ENCODE data around the gene UBTD2. TPM values are rescaled to one million over a fixed set of nuclear protein-coding genes. Genes with fewer than 3 reads are reported as not detected.
"Not testable (repeated sequence)": the region's sequence is repeated elsewhere in the genome, so short reads cannot be mapped to it uniquely, and the experiment has no call there.

Gene UBTD2
- total RNA-seq, 1 donor from 2014 or later = 33.2 TPM

DNA sequence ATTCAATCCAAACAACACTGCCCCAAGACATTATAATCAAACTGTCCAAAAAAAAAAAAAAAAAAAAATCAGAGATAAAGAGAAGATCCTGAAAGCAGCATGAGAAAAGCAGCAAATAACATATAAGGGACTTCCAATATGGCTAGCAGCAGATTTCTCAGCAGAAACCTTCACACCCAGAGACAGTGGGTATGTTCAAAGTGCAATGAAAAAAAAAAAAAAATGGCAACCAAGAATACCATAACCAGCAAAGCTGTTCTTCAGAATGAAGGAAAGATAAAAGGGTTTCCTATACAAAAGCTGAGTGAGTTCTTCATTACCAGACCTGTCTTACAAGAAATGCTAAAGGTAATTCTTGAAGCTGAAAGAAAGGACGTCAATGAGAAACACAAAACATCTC is 32.1 kb downstream of the UBTD2 start:
- no peak for DNase-seq (ENCODE audit: low spot score)

DNA sequence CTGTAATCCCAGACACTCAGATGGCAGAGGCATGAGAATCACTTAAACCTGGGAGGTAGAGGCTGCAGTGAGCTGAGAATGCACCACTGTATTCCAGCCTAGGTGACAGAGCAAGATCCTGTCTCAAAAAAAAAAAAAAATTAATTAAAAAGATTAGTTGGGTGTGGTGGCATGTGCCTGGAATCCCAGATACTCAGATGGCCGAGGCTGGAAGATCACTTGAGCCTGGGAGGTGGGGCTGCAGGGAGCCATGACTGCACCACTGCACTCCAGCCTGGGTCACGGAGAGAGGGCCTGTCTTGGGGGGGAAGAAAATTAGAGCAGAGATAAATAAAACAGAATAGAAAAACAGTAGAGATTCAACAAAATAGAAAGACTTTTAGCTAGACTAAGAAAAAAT is 34.9 kb downstream of the UBTD2 start:
- no peak for DNase-seq (ENCODE audit: low spot score)

DNA sequence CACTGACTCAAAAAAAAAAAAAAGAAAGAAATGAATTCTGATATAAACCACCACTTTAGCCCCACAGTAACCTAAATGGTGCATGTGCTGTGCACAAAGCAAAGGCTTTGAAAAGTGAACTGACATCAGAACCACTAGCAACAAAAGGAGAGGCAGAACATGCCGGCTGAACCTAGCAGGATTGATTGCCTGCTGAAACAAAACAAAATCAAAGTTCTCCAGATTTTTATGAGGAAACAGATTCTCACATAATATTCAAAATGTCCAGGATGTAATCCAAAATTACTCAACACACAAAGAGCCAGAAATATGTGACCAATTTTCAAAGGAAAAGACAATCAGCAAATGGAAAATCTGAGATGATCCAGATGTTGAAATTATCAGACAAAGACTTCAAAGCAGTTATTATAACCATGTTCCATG is 37.9 kb downstream of the UBTD2 start:
- DNase-seq (ENCODE audit: low spot score) = no peak

DNA sequence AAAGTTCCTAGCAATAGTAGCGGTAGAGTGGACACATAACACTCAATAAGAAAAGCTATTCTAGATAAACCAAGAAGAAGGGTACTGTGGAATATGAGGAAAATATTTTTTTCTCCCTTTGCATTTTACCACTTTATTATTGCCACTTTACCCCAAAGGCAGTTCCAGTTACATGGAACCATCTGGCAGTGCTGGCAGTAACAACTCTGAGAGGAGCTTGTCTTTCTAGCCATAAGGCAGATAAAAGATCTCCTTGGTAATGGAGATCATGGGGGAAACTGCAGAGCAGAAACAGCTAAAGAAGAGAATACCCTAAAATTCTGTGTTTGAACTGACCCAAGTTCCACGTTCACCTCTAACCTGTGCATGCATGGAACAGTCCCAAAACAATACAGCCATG is 38.5 kb downstream of the UBTD2 start:
- DNase-seq (ENCODE audit: low spot score) = no peak

DNA sequence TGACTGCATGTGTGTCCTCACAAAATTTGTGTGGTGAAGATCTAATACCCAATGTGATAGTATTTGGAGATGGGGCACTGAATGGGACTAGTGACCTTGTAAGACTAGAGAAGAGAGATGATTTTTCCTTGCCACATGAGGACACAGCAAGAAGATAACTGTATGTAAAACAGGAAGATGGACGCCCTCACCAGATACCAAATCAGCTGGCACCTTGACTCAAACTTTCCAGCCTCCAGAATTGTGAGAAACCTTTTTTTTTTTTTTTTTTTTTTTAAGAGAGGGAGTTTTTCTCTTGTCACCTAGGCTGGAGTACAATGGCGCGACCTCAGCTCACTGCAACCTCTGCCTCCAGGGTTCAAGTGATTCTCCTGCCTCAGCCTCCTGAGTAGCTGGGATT is 40.3 kb downstream of the UBTD2 start:
- no peak for DNase-seq (ENCODE audit: low spot score)

DNA sequence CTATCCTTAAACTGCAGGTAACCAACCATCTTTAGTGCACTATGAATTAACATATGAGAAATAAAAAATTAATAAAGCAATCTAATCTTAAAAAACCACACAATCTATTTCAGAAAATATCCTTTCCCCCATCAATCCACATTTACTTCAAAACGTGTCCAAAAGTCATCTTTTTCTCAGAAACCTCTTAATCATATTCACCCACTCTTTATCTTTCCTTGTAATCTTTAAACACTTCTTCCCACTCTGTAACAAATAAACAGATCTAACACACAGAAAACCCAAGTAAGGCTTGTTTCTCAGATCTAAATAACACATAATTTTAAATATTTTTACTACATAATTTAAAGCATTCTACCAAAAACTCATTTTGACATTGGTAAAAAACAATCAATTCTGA is 45.2 kb downstream of the UBTD2 start:
- DNase-seq (ENCODE audit: low spot score) = no peak

DNA sequence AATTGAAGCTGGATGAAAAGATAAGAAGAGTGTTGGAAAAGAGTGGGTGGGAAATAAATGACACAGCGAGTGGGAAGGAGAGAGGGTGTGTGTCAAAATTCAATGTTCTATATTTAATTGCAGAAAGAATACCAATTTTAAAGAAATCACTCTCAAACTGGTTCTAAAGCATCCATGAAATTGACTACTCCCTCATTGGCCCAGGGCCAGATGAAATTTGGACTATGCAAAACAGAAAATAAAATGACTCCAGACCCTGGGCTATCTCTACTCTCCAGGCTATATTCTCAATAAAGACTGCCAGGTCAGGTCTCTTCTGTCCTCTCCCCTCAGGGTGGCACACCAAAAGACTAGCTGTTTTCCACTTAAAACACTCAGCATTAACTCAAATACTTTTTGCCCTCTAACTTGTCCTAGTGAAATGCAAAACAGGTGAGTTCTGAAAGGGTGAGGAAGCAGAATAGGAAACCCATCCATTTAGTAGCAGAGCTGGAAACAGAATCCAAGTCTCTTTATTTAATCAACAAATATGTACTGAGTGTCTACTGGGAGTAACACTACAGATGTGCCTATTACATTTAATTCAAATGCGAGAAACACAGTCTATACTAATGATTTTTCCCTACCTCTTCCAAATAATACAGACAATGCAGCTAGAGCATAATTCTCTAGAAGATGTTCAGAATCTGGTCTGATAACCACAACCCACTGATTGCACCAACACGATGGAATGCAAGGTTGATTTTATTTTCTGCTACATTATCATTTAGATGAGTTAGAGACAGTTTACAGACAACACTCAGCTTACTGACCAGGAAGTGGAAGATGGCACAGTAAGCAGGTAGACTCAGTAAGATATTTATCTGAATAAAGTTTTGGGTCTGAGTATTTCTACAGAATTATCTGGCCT is 47.5 kb downstream of the UBTD2 start:
- DNase-seq (ENCODE audit: low spot score) = no peak

DNA sequence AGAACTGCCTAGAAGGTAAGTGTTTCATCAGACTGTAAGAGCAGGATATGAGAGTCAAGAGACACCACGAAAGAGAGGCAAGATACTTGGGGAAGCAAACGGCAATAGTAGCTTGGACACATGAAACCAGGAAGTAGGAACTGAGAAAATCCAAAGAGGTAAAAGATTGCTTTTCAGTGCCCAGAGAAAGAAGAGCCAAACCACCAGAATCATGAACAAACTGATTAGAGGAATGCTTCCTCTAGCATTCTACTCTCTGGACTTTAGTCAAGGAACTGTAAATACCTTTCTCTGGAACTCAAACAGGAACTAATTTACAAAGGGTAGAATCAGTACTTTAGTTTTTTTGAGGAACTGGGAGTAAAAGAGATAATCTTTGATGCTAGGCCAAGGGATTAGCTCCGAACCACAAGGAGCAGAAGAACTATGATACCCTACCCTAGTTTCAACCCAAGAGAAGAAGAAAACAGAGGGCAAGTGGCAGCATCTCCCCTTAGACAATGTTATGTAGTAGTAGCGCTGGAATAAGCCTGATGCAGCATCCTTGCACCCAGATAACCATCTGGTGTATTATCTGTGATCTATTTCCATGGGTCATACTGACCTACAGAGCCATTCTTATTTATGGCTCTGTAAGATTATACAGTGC is 48.3 kb downstream of the UBTD2 start:
- peak; percentile 5 for DNase-seq (ENCODE audit: low spot score)

DNA sequence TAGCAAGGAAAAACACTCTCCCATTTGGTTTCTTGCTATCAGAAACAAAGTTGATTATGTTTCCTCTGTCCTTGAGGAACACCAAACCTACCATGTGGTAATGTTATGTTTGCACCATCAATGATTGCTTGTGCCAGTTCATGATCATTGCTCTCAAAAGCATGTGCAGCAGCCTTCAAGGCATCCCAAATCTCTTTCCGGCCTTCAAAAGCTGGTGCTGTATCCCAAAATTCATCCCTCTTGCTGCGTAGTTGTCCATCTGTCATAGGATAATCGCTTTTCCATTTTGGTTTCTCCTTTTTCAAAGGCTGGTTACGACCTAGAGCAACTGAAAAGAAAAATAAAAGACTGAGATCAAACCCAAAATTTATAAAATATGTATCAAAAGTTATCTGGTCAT is 49.5 kb downstream of the UBTD2 start:
- DNase-seq (ENCODE audit: low spot score) = no peak

DNA sequence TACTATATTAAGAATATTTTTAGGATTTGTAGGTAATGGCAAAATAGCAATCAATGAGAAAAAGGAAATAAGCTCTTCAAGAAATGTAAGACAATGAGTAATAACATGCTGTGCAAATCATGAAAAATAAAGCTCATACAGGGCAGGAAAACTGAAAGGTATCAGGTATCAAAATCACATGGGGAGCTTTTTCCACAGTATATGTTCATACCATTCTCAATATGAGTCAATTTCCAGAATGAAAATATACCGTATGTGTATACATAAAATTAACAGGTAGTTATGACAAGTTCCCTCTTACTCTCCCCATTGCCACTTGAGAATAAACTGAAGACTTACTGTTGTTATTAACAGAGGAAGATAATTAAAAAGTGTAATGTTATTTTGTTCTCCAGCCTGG is 53.7 kb downstream of the UBTD2 start:
- DNase-seq (ENCODE audit: low spot score) = no peak

DNA sequence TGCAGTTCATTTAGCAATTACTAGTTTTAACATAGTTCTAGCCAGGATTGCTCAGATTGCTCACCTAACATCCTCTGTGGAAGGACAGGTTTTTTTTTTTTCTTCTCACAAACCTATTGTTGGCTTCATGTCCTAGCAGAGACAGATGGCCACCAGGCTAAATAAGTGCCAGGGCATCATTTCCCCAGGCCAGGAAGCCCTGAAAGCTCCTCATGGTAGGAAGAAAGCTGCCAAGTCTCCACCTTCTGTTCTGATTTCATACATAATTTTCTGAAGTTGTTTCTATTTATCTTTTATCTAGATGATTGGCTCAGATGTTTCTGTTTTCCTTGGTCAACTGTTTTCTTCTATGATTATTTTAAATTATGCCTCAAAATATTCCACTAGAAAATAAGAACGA is 58.6 kb downstream of the UBTD2 start:
- no peak for DNase-seq (ENCODE audit: low spot score)

DNA sequence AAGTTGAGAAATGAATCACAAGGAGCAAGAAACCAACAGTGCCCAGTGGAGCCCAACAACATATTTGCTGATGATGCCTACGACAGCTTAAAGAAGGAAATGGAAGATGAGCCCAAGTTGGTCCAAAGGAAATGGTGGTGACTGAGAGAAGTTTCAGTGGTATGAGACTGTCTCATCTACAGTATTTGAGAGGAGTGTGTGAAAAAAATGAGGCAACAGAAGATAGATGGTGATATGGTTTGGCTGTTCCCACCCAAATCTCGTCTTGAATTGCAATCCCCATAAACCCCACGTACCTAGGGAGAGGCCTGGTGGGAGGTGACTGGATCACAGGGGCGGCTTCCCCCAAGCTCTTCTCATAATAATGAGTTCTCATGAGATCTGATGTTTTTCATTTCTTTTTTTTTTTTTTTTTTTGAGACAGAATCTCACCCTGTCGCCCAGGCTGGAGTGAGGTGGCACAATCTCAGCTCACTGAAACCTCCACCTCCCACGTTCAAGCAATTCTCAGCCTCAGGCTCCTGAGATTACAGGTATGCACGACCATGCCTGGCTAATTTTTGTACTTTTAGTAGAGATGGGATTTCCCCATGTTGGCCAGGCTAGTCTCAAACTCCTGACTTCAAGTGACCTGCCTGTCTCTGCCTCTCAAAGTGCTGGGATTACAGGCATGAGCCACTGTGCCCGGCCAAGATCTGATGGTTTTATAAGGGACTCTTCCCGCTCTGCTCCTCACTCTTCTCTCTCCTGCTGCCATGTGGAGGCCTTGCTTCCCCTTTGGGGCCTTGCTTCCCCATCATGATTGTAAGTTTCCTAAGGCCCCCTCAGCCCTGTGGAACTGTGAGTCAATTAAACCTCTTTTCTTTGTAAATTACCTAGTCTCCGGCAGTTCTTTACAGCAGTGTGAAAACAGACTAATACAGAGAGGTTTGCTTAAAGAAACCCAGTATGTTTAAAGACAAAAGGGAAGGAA is 59.4 kb downstream of the UBTD2 start:
- DNase-seq (ENCODE audit: low spot score) = no peak

DNA sequence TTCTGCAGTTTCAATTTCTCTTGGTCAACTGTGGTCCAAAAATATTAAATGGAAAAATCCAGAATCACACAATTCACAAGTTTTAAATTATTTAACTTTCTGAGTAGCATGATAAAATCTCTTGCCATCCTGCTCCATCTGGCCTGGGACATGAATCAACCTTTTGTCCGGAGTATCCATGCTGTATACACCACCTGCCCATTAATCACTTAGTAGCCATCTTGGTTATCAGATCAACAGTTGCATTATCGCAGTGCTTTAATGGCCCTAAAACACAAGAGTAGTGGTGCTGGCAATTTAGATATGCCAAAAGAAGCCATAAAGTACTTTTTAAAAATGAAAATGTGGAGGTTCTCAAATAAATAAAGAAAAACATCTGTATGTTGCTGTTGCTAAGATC is 64.3 kb downstream of the UBTD2 start:
- DNase-seq (ENCODE audit: low spot score) = no peak

DNA sequence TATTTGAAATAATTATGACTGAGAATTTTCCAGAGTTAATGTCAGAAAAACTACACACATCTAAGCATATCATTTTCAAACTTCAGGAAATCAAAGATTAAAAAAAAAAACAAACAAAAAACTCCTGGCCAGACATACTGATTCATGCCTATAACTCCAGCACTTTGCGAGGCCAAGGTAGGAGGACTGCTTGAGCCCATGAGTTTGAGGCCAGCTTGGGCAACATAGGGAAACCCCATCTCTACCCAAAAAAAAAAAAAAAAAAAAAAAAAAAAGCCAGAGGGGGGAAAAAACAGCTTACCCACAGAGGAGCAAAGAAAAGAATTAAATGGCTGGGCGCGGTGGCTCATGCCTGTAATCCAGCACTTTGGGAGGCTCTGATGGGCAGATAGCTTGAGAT is 67.2 kb downstream of the UBTD2 start:
- no peak for DNase-seq (ENCODE audit: low spot score)

DNA sequence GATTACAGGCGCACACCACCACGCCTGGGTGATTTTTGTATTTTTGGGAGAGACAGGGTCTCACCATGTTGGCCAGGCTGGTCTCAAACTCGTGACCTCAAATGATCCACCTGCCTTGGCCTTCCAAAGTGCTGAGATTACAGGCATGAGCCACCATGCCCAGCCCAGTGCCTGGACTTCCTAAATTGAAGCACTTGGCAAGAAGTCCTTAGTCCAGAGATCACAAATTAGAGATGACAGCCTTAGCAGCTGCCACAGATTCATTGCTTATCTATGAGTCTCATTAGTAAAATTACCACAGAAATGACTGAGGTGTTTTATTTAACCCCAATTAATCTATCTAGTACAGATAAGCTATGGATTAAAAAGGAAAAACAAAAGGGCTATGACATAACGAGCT is 70.4 kb downstream of the UBTD2 start:
- DNase-seq (ENCODE audit: low spot score) = no peak

DNA sequence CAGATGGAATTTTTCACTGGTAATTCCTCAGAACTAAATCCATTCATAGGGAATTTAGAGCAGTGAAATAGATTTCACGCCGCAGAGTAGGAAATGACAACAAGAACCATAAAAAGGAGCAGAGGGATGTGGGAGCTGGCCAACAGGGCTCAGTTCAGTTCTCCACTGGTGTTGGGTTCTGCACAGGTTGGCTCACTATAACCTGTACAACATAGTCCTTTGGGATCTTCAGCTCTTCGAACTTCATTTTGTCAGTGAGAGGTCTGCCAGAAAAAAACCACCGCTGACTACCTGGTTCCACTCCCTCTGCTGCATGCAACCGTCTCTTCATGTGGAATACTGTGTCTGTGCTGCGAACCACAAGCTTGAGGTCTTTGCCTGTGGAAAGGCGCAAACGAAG is 71.9 kb downstream of the UBTD2 start:
- DNase-seq (ENCODE audit: low spot score) = no peak

DNA sequence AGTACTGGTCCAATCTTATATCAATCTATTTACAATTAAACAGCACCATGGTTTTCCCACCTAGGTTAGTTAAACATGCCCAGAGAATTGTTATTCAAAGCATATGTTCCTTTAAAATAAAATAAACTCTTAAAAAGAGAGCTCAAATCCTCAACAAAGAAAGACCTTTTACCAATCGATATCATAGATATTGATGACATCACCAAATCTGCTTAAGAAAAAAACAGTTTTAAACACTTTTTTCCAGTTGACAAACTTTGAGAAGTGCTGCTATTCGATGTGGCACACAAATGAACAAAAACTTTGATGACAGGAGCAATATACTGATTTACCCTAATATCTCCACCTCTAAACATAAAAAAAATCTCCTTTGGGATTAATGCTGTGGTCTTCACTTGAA is 73.8 kb downstream of the UBTD2 start:
- no peak for DNase-seq (ENCODE audit: low spot score)

DNA sequence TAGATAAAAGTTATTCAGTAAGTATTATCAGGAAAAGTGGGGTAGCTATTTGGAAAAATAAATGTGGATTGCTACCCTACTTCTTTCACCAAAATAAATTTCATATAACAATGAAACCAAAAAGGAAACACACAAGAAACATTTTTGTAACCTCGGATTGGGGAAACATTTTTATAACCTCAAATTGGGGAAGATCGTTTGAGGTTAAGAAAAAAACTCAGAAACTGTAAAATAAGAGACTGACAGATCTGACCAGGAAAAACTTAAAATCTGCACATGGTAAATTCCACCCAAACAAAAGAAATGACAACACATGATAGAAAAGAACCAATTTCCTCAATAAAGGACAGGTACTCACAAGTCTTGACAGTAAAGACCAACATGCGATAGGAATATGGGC is 76.1 kb downstream of the UBTD2 start:
- DNase-seq (ENCODE audit: low spot score) = no peak

DNA sequence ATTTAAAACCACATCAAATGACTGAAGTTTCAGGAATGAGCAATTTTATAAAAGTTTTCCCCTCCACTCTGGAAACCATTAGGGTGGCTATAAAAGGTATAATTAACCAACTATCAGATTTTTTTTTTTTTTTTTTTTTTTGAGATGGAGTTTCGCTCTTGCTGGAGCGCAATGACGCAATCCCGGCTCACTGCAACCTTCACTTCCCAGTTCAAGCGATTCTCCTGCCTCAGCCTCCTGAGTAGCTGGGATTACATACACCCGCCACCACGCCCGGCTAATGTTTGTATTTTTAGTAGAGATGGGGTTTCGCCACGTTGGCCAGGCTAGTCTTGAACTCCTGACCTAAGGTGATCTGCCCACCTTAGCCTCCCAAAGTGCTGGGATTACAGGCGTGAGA is 77.6 kb downstream of the UBTD2 start:
- not testable (repeated sequence) for DNase-seq (ENCODE audit: low spot score)

DNA sequence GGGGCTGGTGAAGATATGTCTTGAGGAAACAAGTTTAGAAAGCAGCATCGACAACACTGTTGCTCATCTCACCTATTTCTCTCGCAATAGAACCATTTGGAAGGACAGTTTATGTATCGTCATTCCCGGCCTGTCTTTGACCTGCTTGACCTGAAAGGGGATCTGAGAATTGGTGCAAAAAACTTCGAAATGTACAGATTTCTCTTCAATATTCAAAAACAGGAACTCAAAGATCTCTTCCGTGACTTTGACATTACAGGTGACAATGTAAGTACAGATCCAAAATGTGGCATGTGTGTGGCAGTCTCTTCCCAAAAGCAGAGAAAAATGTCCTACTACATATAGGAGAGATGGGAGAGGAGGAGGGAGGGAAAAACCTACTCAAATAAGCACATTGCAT is 83.1 kb downstream of the UBTD2 start:
- no peak for DNase-seq (ENCODE audit: low spot score)

DNA sequence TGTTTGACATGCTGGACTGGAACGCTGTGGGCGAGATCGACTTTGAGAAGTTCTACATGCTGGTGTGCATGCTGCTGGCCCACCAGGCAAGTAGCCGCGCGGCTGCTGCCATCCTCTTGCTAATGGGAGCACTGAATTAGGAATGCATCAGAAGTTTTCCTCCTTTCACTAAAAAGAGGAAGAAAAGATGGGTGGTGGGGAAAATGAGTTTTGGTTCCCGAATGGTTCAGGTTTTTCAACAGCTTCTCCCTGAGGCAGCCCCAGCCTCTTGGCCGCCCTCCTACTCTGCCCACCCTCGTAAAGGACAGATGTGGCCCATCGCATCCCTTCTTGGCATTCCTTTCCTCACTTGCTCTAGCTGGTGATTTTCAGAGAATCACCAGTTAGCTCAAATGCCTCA is 84.1 kb downstream of the UBTD2 start:
- no peak for DNase-seq (ENCODE audit: low spot score)

DNA sequence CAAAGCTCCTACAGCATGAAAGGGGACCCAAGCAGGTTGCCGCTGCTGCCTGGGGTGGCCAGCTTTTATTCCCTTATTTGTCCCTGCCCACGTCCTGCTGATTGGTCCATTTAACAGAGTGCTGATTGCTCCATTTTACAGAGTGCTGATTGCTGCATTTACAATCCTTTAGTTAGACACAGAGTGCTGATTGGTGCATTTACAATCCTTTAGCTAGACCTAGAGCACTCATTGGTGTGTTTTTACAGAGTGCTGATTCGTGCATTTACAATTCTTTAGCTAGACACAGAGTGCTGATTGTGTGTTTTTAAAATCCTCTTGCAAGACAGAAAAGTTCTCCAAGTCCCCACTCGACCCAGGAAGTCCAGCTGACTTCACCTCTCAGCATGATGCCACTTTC is 85.8 kb downstream of the UBTD2 start:
- not testable (repeated sequence) for DNase-seq (ENCODE audit: low spot score)

Data from umbilical cord (tissue), 2 donors.